Bronchial epithelial cell (primary cell): ENCODE data around the gene HBP1. TPM values are rescaled to one million over a fixed set of nuclear protein-coding genes. Genes with fewer than 3 reads are reported as not detected.
A peak's percentile ranks its signal among the peaks of the same experiment; 100 is the strongest.

Experiments
- DNase-seq: peaks from one replicate; pipeline ENCODE4 v3.0.0-alpha.2; 2010; ENCODE audit warnings: low read depth
- FAIRE-seq: peaks from 2 replicates; lab custom pipeline; 2011; peaks lifted over from hg19 to GRCh38; lab: Jason Lieb, UNC
- H3K27me3 ChIP-seq: 2 replicates; pipeline ENCODE4 v1.5.1; 2011; ENCODE audit warnings: low read length; ENCODE audit not compliant: control insufficient read depth, insufficient read depth
- H3K36me3 ChIP-seq: 2 replicates; pipeline ENCODE4 v1.5.1; 2011; ENCODE audit warnings: low read length; ENCODE audit not compliant: control insufficient read depth, insufficient read depth
- H3K4me3 ChIP-seq: 2 replicates; pipeline ENCODE4 v1.5.1; 2011; ENCODE audit warnings: mild to moderate bottlenecking, low read depth, low read length, control low read depth
- CTCF ChIP-seq: IDR thresholded peaks from 2 replicates; pipeline ENCODE4 v1.5.1; 2011; ENCODE audit warnings: mild to moderate bottlenecking, moderate library complexity, low read length, control low read depth, inconsistent platforms; ENCODE audit not compliant: insufficient read depth, severe bottlenecking
- total RNA-seq: library from RNA; depleted of rRNA; stranded (reverse); fragments of >200 nt; gene quantifications from 2 replicates; pipeline ENCODE4 v1.2.1, GENCODE V29; 2014

The HBP1 gene
- total RNA-seq, 1 donor from 2014 or later: 69.5 TPM

DNA sequence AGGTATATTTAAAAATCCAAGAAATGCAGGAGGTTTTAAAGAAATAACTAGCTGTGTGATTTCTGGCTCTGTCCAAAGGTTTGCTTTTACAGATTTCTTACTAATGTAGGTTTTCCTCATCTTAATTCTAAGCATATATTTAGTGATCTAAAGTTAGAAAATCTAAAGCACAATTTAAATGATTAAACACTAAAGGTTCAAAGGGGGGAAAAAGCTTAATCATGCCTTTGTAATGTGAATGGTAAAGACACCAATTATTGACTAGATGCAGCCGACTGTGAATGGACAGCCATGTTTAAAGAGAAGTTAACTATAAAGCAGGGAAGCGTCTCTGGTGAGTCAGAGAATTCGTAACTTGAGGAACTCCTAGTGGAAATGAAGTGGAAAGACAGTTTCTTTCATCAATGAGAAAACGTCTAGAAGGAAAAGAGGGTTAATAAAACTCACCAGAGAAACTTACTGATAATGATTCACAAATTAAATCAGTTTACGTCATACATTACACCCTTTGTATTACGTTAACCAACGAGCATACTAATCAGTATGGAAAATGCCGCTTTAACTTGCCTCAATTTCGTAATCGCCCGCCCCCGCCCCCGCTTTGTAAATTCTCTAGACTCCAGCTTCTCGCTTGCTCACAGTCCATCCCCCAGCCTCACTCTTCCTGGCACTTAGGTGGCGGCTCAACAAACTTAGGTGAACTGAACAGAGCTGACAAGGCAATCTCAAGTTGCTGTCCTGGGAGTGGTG, 1.1 kb upstream of the HBP1 start:
- Histone ChIP-seq H3K4me3 (peak overlapping the region; percentile 36), H3K36me3 (no peaks in the 10 kb centered on the region), H3K27me3 (no peaks in the 10 kb centered on the region)
- TF ChIP-seq CTCF: peak; percentile 33
- no peak for FAIRE-seq
- DNase-seq: peak; percentile 97

DNA sequence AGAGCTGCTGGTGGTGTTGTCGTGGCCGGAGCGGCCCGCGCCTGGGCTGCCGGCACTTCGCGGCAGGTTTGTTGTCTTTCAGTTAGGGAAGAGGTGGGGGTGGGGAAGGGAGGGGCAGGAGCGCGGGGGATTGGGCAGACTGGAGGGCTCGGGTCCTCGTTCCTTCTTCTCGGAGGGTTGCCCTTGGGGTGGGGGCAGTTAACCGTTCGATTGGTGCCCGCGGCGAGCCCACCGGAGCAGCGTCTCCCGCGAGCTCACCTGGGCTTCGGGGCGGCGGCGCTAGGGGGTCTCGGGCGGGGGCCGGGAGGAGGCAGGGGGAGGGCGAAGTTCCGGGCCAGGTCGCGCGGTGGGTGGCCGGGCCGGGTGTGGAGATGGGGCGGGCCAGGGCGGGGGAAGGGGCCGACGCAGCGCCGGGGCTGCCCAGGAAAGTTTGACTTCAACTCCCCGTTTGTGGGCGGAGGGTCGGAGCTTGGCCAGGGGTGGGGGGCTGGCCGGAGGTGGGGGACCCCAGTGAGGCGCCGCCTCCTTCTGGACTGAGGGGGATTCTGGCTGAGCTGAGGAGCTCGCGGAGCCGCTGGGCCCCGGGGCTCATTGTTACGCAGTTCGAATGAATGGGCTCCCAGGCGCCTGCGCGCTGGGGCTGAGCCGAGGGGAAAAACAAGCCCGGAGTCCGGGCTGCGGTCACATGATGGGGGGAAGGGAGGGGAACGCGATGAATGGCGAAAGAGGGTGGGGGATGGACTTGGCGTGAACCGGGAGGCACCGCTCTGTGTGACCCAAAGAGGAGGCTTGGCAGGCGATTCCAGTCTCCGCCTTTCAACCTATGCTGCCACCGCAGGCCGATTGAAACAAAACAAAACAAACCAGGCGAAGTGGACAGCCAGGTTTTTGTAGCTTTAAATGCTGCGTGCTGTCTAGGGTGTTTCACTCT, 582 bp downstream of the HBP1 start:
- DNase-seq (peak; percentile 93), FAIRE-seq (no peak)
- peak; percentile 11 for TF ChIP-seq CTCF
- peak overlapping the region; percentile 98 for H3K4me3 ChIP-seq
- no peaks in the 10 kb centered on the region for H3K36me3 ChIP-seq
- no peaks in the 10 kb centered on the region for H3K27me3 ChIP-seq

- FAIRE-seq (no peak), DNase-seq (no peak)
- H3K4me3 ChIP-seq: peak overlapping the region; percentile 98
- no peaks in the 10 kb centered on the region for H3K27me3 ChIP-seq
- TF ChIP-seq CTCF: no peak
- H3K36me3 ChIP-seq: no peaks in the 10 kb centered on the region
These were observed 1.5 kb downstream of the HBP1 start for GRCh38 chr7:107170051-107170915.

DNA sequence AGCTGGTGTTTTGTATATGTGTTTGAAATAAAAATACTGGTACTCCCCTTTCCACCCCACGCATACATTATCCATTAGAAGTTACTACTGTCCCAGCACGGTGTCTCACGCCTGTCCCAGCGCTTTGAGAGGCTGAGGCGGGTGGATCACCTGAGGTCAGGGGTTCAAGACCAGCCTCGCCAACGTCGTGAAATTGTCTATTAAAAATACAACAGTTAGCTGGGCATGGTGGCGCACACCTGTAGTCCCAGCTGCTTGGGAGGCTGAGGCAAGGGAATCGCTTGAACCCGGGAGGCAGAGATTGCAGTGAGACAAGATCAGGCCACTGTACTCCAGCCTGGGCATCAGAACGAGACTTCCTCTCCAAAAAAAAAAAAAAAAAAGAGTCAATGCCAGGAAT, 2.7 kb downstream of the HBP1 start:
- DNase-seq: no peak
- no peak for TF ChIP-seq CTCF

GRCh38 chr7:107172276-107173032, 3.7 kb downstream of the HBP1 start:
- H3K36me3 ChIP-seq: no peaks in the 10 kb centered on the region
- TF ChIP-seq CTCF: no peak
- H3K4me3 ChIP-seq: no peak overlapping the region
- FAIRE-seq (no peak), DNase-seq (no peak)
- no peaks in the 10 kb centered on the region for H3K27me3 ChIP-seq

More for the DNA sequence above, 2.7 kb downstream of the HBP1 start:
- no peaks in the 10 kb centered on the region for H3K27me3 ChIP-seq
- FAIRE-seq: no peak
- H3K36me3 ChIP-seq: no peaks in the 10 kb centered on the region
- no peak overlapping the region for H3K4me3 ChIP-seq
